CD4-positive, alpha-beta T cell (primary cell): ENCODE results near the gene PLK2. TPM values are rescaled to one million over a fixed set of nuclear protein-coding genes. Genes with fewer than 3 reads are reported as not detected.
A peak's percentile ranks its signal among the peaks of the same experiment; 100 is the strongest.

Experiments used
- ATAC-seq: fragments of 200-7000 bp; cut with Tn5 transposase; one replicate; pipeline ENCODE4 v1.10.0; 2022; ENCODE audit warnings: mild to moderate bottlenecking; ENCODE audit not compliant: poor library complexity
- CTCF ChIA-PET: fragments of 350-600 bp; sonication (Branson Sonifier 250); formaldehyde crosslinking; loops from one replicate; lab custom pipeline; 2021; ENCODE audit warnings: antibody characterized with exemption, inconsistent platforms; lab: Charles Lee
- POLR2A ChIA-PET: fragments of 350-600 bp; sonication (Branson Sonifier 250); formaldehyde crosslinking; loops from one replicate; lab custom pipeline; 2021; ENCODE audit warnings: antibody characterized with exemption, inconsistent platforms; lab: Charles Lee
- DNase-seq, 14 experiments: peaks; one replicate each; pipeline ENCODE4 v3.0.0-alpha.2; 2013 to 2020; ENCODE audit warnings: mixed read lengths in 2 of 14
- H3K27ac ChIP-seq, 2 donors: one replicate each; pipeline versions ENCODE4 v1.5.1 to v1.7.0; 2013; ENCODE audit warnings: low read length in 2 of 2, low read depth in 1 of 2, mild to moderate bottlenecking in 1 of 2
- H3K27me3 ChIP-seq, 2 experiments: 1 replicate in 1 of 2; 2 replicates in 1 of 2; pipeline versions ENCODE4 v1.6.1 to v1.7.0; 2013; ENCODE audit warnings: low read length in 2 of 2, control low read depth in 1 of 2, mild to moderate bottlenecking in 1 of 2, moderate library complexity in 1 of 2; ENCODE audit not compliant: insufficient read depth in 2 of 2, control insufficient read depth in 1 of 2
- H3K36me3 ChIP-seq: one replicate; pipeline ENCODE4 v1.6.1; 2013; ENCODE audit warnings: low read length, control low read depth; ENCODE audit not compliant: insufficient read depth
- H3K4me1 ChIP-seq: one replicate; pipeline ENCODE4 v1.6.1; 2013; ENCODE audit warnings: low read length, control low read depth; ENCODE audit not compliant: insufficient read depth
- H3K4me3 ChIP-seq: one replicate; pipeline ENCODE4 v1.5.1; 2013; ENCODE audit warnings: mild to moderate bottlenecking, low read length, moderate library complexity
- H3K9me3 ChIP-seq, 2 experiments: 1 replicate in 1 of 2; 2 replicates in 1 of 2; pipeline versions ENCODE4 v1.6.1 to v1.7.0; 2013; ENCODE audit warnings: low read length in 2 of 2, mild to moderate bottlenecking in 2 of 2, control low read depth in 1 of 2, moderate library complexity in 1 of 2; ENCODE audit not compliant: control insufficient read depth in 1 of 2, insufficient read depth in 1 of 2
- H3K27ac Mint-ChIP-seq: one replicate; pipeline ENCODE4 v1.8.0; 2020; ENCODE audit warnings: mixed read lengths
- H3K27me3 Mint-ChIP-seq: one replicate; pipeline ENCODE4 v1.8.0; 2021; ENCODE audit warnings: mixed read lengths
- H3K36me3 Mint-ChIP-seq: one replicate; pipeline ENCODE4 v1.8.0; 2021; ENCODE audit warnings: low read depth, mixed read lengths
- H3K4me1 Mint-ChIP-seq: one replicate; pipeline ENCODE4 v1.8.0; 2021; ENCODE audit warnings: low read depth, mixed read lengths
- H3K4me3 Mint-ChIP-seq: one replicate; pipeline ENCODE4 v1.8.0; 2020; ENCODE audit warnings: mild to moderate bottlenecking, mixed read lengths
- H3K9me3 Mint-ChIP-seq: one replicate; pipeline ENCODE4 v1.8.0; 2020; ENCODE audit warnings: mixed read lengths
- intact Hi-C, 2 experiments: fragments of 100-400 bp; cut with DNase I in 1 of 2; cut with micrococcal nuclease in 1 of 2; formaldehyde crosslinking; loops; one replicate each; pipeline versions ENCODE4 v1.15.1 to v1.9.0; 2023 to 2025; cut with DNase I, micrococcal nuclease
- polyA plus RNA-seq, 2 donors: library from polyadenylated mRNA; unstranded; fragments of 120-200 nt; gene quantifications; one replicate each; pipeline ENCODE4 v1.2.1, GENCODE V29; 2013
- total RNA-seq, 174 experiments: library from RNA in 2 of 174; stranded (reverse) in 2 of 174; gene quantifications; one replicate each; pipeline ENCODE4 v1.2.3 and lab custom pipeline; 2021 to 2026
- TF ChIP-seq, protein P1 (sequence below): fragments of 200-600 bp; IDR thresholded peaks from one replicate; pipeline ENCODE4 v1.8.0; 2022; ENCODE audit warnings: antibody characterized with exemption, mild to moderate bottlenecking

PLK2 gene
- 10 to 100 TPM; 57.2 to 59.7 TPM for total RNA-seq
- polyA plus RNA-seq (2013, experiment 1 of 2) = 2.1 TPM
- polyA plus RNA-seq (2013, experiment 2 of 2) = 24.0 TPM
- 0.86 to 108 (median 4.2) reads per million in 172 experiments for total RNA-seq (lab: John Stamatoyannopoulos, UW)

- Histone ChIP-seq H3K4me3 (peak within 1 kb of the TSS; percentile 93), H3K27ac (peak within 1 kb of the TSS; percentile 74 to 79), H3K36me3 (no peaks in the 10 kb centered on the region), H3K9me3 (no peaks in the 10 kb centered on the region), H3K27me3 (peaks cover 0 to 5% of the 10 kb centered on the region in 2 experiments), H3K4me1 (peaks cover 24% of the 10 kb centered on the region)
- intact Hi-C loops = loop anchor here (2.0 to 10.0 kb wide), 5 partner anchors 809 to 1553 kb away; no protein-coding TSS in a partner anchor
- DNase-seq (peak; percentile 88 to 96 (median 91)), ATAC-seq (peak; percentile 74)
- POLR2A ChIA-PET = interaction anchor here (0.6 to 3.6 kb wide), 8 partner anchors 810 to 1550 kb away, joined by 3 to 31 read pairs (median 5); partner anchors contain the start of genes GPBP1 and SETD9
- peak within 1 kb of the TSS; percentile 92 for H3K4me3 Mint-ChIP-seq
- CTCF ChIA-PET = interaction anchor here (0.7 to 2.1 kb wide), 6 partner anchors 24 to 1563 kb away, joined by 3 to 9 read pairs (median 3); no protein-coding TSS in a partner anchor
- peaks cover 8% of the 10 kb centered on the region for H3K36me3 Mint-ChIP-seq
- H3K27me3 Mint-ChIP-seq = peaks cover 17% of the 10 kb centered on the region
- TF ChIP-seq, protein P1, sequence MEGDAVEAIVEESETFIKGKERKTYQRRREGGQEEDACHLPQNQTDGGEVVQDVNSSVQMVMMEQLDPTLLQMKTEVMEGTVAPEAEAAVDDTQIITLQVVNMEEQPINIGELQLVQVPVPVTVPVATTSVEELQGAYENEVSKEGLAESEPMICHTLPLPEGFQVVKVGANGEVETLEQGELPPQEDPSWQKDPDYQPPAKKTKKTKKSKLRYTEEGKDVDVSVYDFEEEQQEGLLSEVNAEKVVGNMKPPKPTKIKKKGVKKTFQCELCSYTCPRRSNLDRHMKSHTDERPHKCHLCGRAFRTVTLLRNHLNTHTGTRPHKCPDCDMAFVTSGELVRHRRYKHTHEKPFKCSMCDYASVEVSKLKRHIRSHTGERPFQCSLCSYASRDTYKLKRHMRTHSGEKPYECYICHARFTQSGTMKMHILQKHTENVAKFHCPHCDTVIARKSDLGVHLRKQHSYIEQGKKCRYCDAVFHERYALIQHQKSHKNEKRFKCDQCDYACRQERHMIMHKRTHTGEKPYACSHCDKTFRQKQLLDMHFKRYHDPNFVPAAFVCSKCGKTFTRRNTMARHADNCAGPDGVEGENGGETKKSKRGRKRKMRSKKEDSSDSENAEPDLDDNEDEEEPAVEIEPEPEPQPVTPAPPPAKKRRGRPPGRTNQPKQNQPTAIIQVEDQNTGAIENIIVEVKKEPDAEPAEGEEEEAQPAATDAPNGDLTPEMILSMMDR = no peak
- peak within 1 kb of the TSS; percentile 76 for H3K27ac Mint-ChIP-seq
- peaks cover 17% of the 10 kb centered on the region for H3K4me1 Mint-ChIP-seq
- no peaks in the 10 kb centered on the region for H3K9me3 Mint-ChIP-seq
Measured at GRCh38 chr5:58460002-58460731, at the start of gene PLK2. Gene PLK2 (minus strand): TSS chr5:58460086. CDS start chr5:58459959, 127 bp downstream.

DNA sequence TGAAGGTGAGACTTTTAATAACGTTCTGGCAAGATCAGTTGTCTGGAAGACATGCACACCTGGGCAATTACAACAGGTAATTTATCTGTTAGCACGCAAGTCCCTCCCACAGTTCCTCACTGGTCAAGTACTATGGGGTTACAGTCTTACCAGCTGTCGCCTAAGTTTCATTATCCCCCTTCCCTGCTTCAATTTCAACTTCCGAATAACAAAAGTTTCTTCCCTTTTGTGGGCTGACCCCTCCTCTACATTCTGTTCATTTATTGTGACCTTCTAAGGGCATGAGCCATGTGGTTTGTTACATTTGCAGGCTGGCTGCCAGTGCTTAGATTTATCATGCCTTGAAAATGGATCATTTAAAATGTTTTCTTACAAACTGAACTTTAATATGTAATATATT lies 47.8 kb upstream of the PLK2 start:
- no peak overlapping the region for H3K4me3 Mint-ChIP-seq
- intact Hi-C loops = no loop called here
- Histone ChIP-seq H3K9me3 (no peaks in the 10 kb centered on the region), H3K36me3 (no peaks in the 10 kb centered on the region), H3K27ac (no peak overlapping the region), H3K4me3 (no peak overlapping the region), H3K27me3 (peaks cover 0 to 4% of the 10 kb centered on the region in 2 experiments), H3K4me1 (no peaks in the 10 kb centered on the region)
- POLR2A ChIA-PET = no interaction called here
- H3K4me1 Mint-ChIP-seq = no peaks in the 10 kb centered on the region
- H3K36me3 Mint-ChIP-seq = no peaks in the 10 kb centered on the region
- peaks cover 12% of the 10 kb centered on the region for H3K27me3 Mint-ChIP-seq
- ATAC-seq (no peak), DNase-seq (no peak)
- TF ChIP-seq, protein P1 = no peak
- H3K9me3 Mint-ChIP-seq = peaks cover 2% of the 10 kb centered on the region
- CTCF ChIA-PET = no interaction called here
- H3K27ac Mint-ChIP-seq = no peak overlapping the region

DNA sequence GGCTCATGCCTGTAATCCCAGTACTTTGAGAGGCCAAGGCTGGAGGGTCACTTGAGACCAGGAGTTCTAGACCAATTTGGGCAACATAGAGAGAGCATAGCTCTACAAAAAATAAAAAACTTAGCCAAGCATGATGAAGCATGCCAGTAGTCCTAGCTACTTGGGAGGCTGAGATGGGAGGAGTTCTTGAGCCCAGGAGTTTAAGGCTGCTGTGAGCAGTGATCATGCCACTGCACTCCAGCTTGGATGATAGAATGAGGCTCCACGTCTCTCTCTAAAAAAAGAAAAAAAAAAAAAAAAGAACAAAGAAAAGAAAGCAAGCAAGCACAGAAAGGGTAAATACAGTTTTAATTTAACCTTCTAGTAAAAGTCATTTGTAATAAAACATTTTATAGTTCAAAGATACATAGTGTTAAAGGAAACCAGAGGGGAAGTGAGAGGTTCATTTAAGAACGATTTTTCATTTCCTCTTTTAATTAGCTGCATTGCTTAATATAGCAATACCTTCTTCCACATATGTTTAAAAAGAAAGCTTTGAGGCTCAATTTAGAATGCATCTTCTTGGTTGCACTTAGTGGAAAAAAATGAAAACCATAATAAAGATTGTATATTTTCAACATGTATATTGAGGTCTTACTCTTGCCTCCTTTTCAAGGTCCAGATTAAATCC lies 46.2 kb upstream of the PLK2 start:
- TF ChIP-seq, protein P1 = no peak
- Histone ChIP-seq H3K4me1 (no peaks in the 10 kb centered on the region), H3K9me3 (no peaks in the 10 kb centered on the region), H3K27ac (no peak overlapping the region), H3K27me3 (peaks cover 0 to 7% of the 10 kb centered on the region in 2 experiments), H3K4me3 (no peak overlapping the region), H3K36me3 (no peaks in the 10 kb centered on the region)
- peaks cover 17% of the 10 kb centered on the region for H3K27me3 Mint-ChIP-seq
- H3K9me3 Mint-ChIP-seq = no peaks in the 10 kb centered on the region
- no peaks in the 10 kb centered on the region for H3K36me3 Mint-ChIP-seq
- ChIA-PET CTCF (no interaction called here), POLR2A (no interaction called here)
- no peak overlapping the region for H3K27ac Mint-ChIP-seq
- no peak for DNase-seq
- no peak for ATAC-seq
- no peaks in the 10 kb centered on the region for H3K4me1 Mint-ChIP-seq
- intact Hi-C loops = no loop called here
- no peak overlapping the region for H3K4me3 Mint-ChIP-seq
